ENCODE measurements around the gene RFX3. TPM values are rescaled to one million over a fixed set of nuclear protein-coding genes. Genes with fewer than 3 reads are reported as not detected.

The RFX3 gene
- total RNA-seq, 1 experiment from 2014 or later, result 4.5 TPM

DNA sequence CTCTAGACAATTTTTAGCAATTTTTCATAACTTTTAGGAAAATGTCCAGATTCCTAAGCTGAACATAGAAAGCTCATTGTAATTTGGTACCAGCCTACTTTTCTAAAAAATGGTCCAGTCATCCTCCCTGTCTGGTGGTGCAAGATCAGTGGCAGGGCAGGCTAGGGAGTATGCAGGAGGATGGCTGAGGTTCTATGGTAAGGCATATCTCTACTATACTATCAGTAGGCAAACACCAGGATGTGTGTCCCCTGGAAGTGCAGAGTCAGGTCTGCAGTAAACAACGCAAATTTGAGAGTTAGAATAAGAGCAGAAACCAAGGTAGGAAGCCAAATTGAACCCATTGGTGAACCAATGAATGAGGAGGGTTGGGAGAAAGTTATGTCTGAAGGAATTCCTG is 22.8 kb upstream of the RFX3 start:
- no peak for DNase-seq
- POLR2A ChIA-PET (ENCODE audit: unreplicated experiment), result no interaction called here
- Histone ChIP-seq H3K4me1 (ENCODE audit: insufficient read depth, low read length) (no peaks in the 10 kb centered on the region), H3K36me3 (ENCODE audit: low read depth, low read length) (no peaks in the 10 kb centered on the region), H3K4me2 (ENCODE audit: low read length) (no peak overlapping the region), H3K4me3 (ENCODE audit: low read length) (no peak overlapping the region), H3K9me3 (ENCODE audit: low read length) (no peaks in the 10 kb centered on the region), H3K9ac (ENCODE audit: low read length) (no peak overlapping the region), H3K27ac (ENCODE audit: low read length) (no peak overlapping the region), H2AFZ (ENCODE audit: low read length) (no peak overlapping the region), H3F3A (ENCODE audit: low read length, unreplicated experiment) (no peaks in the 10 kb centered on the region), H4K20me1 (ENCODE audit: low read length) (no peaks in the 10 kb centered on the region), H3K9me2 (replicated peaks; ENCODE audit: low read length) (no peaks in the 10 kb centered on the region), H3K27me3 (ENCODE audit: low read length) (no peaks in the 10 kb centered on the region), H3K79me2 (ENCODE audit: low read length) (no peaks in the 10 kb centered on the region)
- intact Hi-C loops (cut with micrococcal nuclease), result loop anchor here (10.0 kb wide), 2 partner anchors 56 to 146 kb away; no protein-coding TSS in a partner anchor
- CTCF ChIA-PET, result no interaction called here
- BruUV-seq (replicated peaks), result no TSS peak
- ATAC-seq, result no peak
- TF ChIP-seq CTCF (conservative IDR thresholded peaks at IDR 0.05; ENCODE audit: low read depth, low read length), result no peak

DNA sequence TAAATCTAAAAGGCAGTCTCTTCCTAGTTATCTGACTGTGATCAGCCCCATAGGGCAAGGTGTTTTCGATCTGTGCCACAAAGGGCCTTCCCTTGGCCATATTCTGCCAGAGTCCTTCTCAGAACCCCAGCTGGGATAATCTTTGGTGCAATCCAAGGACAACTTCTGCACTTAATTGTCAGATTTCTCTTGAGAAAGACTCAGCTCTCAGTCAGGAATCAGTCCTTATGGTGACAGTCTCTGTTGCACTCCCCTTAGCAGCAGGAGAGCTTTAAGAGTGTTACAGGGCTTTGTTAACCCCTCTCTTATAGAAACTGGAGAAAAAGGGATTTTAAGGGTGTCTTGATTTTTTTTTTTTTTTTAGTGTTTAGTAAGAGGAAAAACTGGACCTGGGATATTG is 15.4 kb upstream of the RFX3 start:
- H3K36me3 ChIP-seq (ENCODE audit: low read depth, low read length), result no peaks in the 10 kb centered on the region
- ATAC-seq (no peak), DNase-seq (no peak)
- no TSS peak for BruUV-seq (replicated peaks)
- no peaks in the 10 kb centered on the region for H3K27me3 ChIP-seq (ENCODE audit: low read length)
- no peak overlapping the region for H3K9ac ChIP-seq (ENCODE audit: low read length)
- ChIA-PET CTCF (no interaction called here), POLR2A (ENCODE audit: unreplicated experiment) (no interaction called here)
- no peaks in the 10 kb centered on the region for H3K4me1 ChIP-seq (ENCODE audit: insufficient read depth, low read length)
- intact Hi-C loops (cut with micrococcal nuclease), result loop anchor here (10.0 kb wide), 2 partner anchors 64 to 154 kb away; no protein-coding TSS in a partner anchor
- H3K4me3 ChIP-seq (ENCODE audit: low read length), result no peak overlapping the region
- no peak overlapping the region for H3K4me2 ChIP-seq (ENCODE audit: low read length)
- H3K27ac ChIP-seq (ENCODE audit: low read length), result no peak overlapping the region
- no peak overlapping the region for H2AFZ ChIP-seq (ENCODE audit: low read length)
- TF ChIP-seq EZH2phosphoT487 (IDR thresholded peaks at IDR 0.05; ENCODE audit: borderline replicate concordance, low read length) (no peak), EZH2 (IDR thresholded peaks at IDR 0.05; ENCODE audit: low read length, unreplicated experiment) (no peak), CTCF (conservative IDR thresholded peaks at IDR 0.05; ENCODE audit: low read depth, low read length) (no peak)
- no peaks in the 10 kb centered on the region for H4K20me1 ChIP-seq (ENCODE audit: low read length)
- no peaks in the 10 kb centered on the region for H3K9me2 ChIP-seq (replicated peaks; ENCODE audit: low read length)
- no peaks in the 10 kb centered on the region for H3K9me3 ChIP-seq (ENCODE audit: low read length)
- H3K79me2 ChIP-seq (ENCODE audit: low read length), result no peaks in the 10 kb centered on the region
- H3F3A ChIP-seq (ENCODE audit: low read length, unreplicated experiment), result no peaks in the 10 kb centered on the region

DNA sequence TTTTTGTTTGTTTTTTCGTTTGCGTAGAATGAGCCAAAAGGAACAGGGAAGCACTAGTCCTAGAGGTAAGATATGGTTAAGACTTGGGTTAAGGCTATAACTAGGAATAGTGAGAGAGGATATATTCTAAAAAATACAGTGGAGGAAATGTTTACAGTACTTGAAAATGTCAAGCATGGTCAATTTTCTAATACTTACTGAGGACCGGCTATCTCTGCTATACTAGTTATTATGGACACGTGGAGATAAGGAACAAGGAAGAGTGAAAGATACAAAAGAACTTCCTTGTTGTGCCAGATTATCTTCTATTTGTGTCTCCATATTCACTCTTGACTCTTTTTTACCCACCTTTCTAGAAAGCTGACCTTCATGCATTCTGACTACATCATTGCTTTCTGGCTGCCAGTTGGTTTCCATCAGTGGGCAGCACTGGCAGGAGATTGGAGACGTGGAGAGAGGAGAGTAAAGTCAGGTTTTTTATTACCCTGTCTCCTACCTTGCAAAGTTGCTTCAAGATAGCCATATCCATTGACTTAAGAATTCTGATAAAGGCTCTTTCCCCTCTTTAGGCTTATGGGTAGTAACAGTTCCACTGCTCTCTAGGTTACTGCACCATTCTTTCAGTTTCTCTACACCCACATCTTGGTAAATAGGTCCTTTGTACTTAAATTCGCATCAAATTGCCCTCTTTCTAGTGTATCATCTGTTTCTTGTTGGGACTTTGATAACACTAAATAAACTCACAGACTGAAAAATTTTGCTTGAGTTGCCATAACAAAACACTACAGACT is 9.0 kb upstream of the RFX3 start:
- H3K79me2 ChIP-seq (ENCODE audit: low read length), result no peaks in the 10 kb centered on the region
- no peaks in the 10 kb centered on the region for H3K4me1 ChIP-seq (ENCODE audit: insufficient read depth, low read length)
- TF ChIP-seq CTCF (conservative IDR thresholded peaks at IDR 0.05; ENCODE audit: low read depth, low read length) (no peak), EZH2 (IDR thresholded peaks at IDR 0.05; ENCODE audit: low read length, unreplicated experiment) (no peak), EZH2phosphoT487 (IDR thresholded peaks at IDR 0.05; ENCODE audit: borderline replicate concordance, low read length) (no peak)
- ChIA-PET POLR2A (ENCODE audit: unreplicated experiment) (no interaction called here), CTCF (interaction anchor here (0.6 kb wide), 1 partner anchor 10 kb away, joined by 4 read pairs; no protein-coding TSS in a partner anchor)
- H4K20me1 ChIP-seq (ENCODE audit: low read length), result no peaks in the 10 kb centered on the region
- ATAC-seq, result no peak
- no TSS peak for BruUV-seq (replicated peaks)
- DNase-seq, result no peak
- H3K4me3 ChIP-seq (ENCODE audit: low read length), result no peak overlapping the region
- H3K9me3 ChIP-seq (ENCODE audit: low read length), result no peaks in the 10 kb centered on the region
- H3K27me3 ChIP-seq (ENCODE audit: low read length), result no peaks in the 10 kb centered on the region
- no peak overlapping the region for H3K4me2 ChIP-seq (ENCODE audit: low read length)
- no peak overlapping the region for H2AFZ ChIP-seq (ENCODE audit: low read length)
- no peaks in the 10 kb centered on the region for H3K9me2 ChIP-seq (replicated peaks; ENCODE audit: low read length)
- no peak overlapping the region for H3K27ac ChIP-seq (ENCODE audit: low read length)
- H3K9ac ChIP-seq (ENCODE audit: low read length), result no peak overlapping the region
- H3K36me3 ChIP-seq (ENCODE audit: low read depth, low read length), result no peaks in the 10 kb centered on the region
- no peaks in the 10 kb centered on the region for H3F3A ChIP-seq (ENCODE audit: low read length, unreplicated experiment)
- intact Hi-C loops (cut with micrococcal nuclease), result no loop called here
